ENCODE data around the gene DCTN1.

The DCTN1 gene

DNA sequence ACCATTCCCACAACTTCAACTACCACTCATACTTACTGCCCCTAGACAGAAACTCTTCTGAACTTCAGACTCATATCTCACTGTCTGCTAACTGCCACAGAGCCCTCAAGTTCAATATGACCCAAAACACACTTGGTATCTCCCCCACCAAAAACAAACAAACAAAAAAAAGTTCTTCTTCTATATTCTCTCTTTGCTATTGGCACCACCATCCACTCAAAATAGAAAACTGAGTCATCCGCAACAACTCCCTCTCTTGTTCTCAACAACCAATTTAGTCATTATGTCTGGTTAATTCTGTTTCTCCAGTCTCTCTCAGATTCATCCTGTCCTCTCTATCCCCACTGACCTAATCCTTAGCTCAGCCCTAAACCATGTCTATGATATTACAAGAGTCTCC, 7.2 kb upstream of the DCTN1 start:
- Histone ChIP-seq H3K9ac (ENCODE audit: low read depth, low read length) (no peak overlapping the region), H3K4me1 (ENCODE audit: control insufficient read depth, insufficient read depth, low read length) (peaks cover 9% of the 10 kb centered on the region; the same call in 1 of the 2 replicates), H3K9me3 (ENCODE audit: control insufficient read depth, insufficient read depth, low read length) (no peaks in the 10 kb centered on the region), H3K27ac (ENCODE audit: low read depth, low read length) (no peak overlapping the region), H3K27me3 (ENCODE audit: control insufficient read depth, insufficient read depth, low read length) (no peaks in the 10 kb centered on the region), H3K36me3 (ENCODE audit: control insufficient read depth, insufficient read depth, low read length) (peaks cover 28% of the 10 kb centered on the region), H3K4me3 (ENCODE audit: low read depth, low read length) (no peak overlapping the region)

DNA sequence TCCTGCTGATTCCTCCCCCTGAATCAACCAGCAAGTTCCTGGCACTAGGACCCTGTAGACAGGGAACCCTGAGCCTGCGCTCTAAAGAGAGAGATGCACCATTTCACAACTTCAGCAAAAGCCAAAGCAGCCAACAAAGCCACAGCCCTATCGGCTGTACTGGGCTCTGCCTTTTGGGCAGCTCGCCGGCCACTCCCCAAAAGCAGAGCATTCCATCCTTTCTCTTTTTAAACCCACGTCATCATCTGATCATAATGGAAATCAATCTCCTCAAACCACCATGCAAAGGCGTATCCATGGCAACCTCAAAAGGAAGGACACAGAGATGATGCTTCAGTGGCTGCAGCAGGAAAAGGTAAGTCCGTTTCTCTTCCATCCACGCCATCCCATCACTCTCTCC, 5.3 kb upstream of the DCTN1 start:
- peaks cover 7% of the 10 kb centered on the region for H3K4me1 ChIP-seq (ENCODE audit: control insufficient read depth, insufficient read depth, low read length)
- H3K4me3 ChIP-seq (ENCODE audit: low read depth, low read length): no peak overlapping the region
- H3K36me3 ChIP-seq (ENCODE audit: control insufficient read depth, insufficient read depth, low read length): peaks cover 28% of the 10 kb centered on the region
- no peak overlapping the region for H3K27ac ChIP-seq (ENCODE audit: low read depth, low read length)
- no peak overlapping the region for H3K9ac ChIP-seq (ENCODE audit: low read depth, low read length)
- H3K9me3 ChIP-seq (ENCODE audit: control insufficient read depth, insufficient read depth, low read length): no peaks in the 10 kb centered on the region
- no peaks in the 10 kb centered on the region for H3K27me3 ChIP-seq (ENCODE audit: control insufficient read depth, insufficient read depth, low read length)

DNA sequence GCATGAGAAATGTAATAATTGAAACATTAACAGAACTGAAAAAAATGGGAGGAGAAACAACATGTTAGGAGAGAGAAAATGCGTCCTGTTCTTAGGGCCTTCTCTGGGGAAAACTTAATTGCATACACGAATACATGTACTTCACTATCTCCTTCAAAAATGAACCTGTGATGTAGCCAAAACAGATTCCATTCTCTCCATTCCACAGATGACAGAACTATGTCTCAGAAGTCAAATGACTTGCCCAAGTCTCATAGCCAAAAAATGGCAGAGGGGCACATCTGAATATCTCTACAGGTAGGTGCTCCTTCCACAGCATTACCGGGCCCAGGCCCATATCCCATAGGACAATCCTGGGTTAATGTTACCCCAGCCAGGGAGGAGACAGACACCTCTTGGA, 3.9 kb upstream of the DCTN1 start:
- Histone ChIP-seq H3K9ac (ENCODE audit: low read depth, low read length) (no peak overlapping the region), H3K9me3 (ENCODE audit: control insufficient read depth, insufficient read depth, low read length) (no peaks in the 10 kb centered on the region), H3K4me3 (ENCODE audit: low read depth, low read length) (no peak overlapping the region), H3K27ac (ENCODE audit: low read depth, low read length) (no peak overlapping the region), H3K4me1 (ENCODE audit: control insufficient read depth, insufficient read depth, low read length) (peaks cover 15% of the 10 kb centered on the region), H3K36me3 (ENCODE audit: control insufficient read depth, insufficient read depth, low read length) (peaks cover 28% of the 10 kb centered on the region), H3K27me3 (ENCODE audit: control insufficient read depth, insufficient read depth, low read length) (no peaks in the 10 kb centered on the region)

DNA sequence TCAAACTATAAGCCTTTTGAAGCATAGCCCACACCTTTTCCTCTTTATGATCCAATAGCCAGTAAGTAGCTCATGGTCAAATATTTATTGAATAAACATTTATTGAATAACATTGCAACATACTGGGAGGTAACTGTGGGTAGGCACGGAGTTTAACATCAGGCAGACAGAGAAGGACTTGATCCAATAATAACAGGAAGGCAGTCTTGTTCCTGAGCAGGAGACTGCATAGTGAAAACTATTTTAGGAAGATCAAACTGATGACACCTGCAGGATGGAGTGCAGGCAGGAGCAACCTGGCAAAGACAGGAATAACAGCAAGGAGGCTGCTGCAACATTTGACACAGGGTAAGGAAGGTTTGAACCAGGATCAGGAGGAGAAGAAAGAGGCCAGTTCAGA, 3.1 kb upstream of the DCTN1 start:
- no peaks in the 10 kb centered on the region for H3K27me3 ChIP-seq (ENCODE audit: control insufficient read depth, insufficient read depth, low read length)
- peaks cover 15% of the 10 kb centered on the region for H3K4me1 ChIP-seq (ENCODE audit: control insufficient read depth, insufficient read depth, low read length)
- H3K9ac ChIP-seq (ENCODE audit: low read depth, low read length): no peak overlapping the region
- H3K36me3 ChIP-seq (ENCODE audit: control insufficient read depth, insufficient read depth, low read length): peaks cover 28% of the 10 kb centered on the region
- no peak overlapping the region for H3K27ac ChIP-seq (ENCODE audit: low read depth, low read length)
- H3K9me3 ChIP-seq (ENCODE audit: control insufficient read depth, insufficient read depth, low read length): no peaks in the 10 kb centered on the region
- no peak overlapping the region for H3K4me3 ChIP-seq (ENCODE audit: low read depth, low read length)

DNA sequence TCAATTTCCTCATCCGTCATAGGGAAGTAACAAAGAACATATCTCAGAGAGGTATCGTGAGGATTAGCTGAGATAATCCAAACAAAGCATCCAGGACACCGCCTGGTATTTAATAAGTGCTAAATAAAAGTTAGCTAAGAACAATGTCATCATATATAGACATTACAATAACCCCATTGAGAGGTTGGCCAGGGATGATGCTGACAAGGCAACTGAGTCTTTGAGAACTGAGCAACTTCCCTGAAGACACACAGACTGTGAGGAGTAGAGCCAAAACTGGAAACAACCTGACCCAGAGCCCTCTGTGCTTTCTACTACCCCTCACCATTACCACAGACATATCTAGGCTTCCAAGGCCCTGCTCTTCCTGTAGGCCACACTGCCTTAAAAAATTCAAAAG, 1.6 kb upstream of the DCTN1 start:
- no peak overlapping the region for H3K9ac ChIP-seq (ENCODE audit: low read depth, low read length)
- H3K27me3 ChIP-seq (ENCODE audit: control insufficient read depth, insufficient read depth, low read length): no peaks in the 10 kb centered on the region
- H3K4me1 ChIP-seq (ENCODE audit: control insufficient read depth, insufficient read depth, low read length): peaks cover 15% of the 10 kb centered on the region
- H3K27ac ChIP-seq (ENCODE audit: low read depth, low read length): no peak overlapping the region
- H3K4me3 ChIP-seq (ENCODE audit: low read depth, low read length): no peak overlapping the region
- no peaks in the 10 kb centered on the region for H3K9me3 ChIP-seq (ENCODE audit: control insufficient read depth, insufficient read depth, low read length)
- H3K36me3 ChIP-seq (ENCODE audit: control insufficient read depth, insufficient read depth, low read length): peaks cover 41% of the 10 kb centered on the region

DNA sequence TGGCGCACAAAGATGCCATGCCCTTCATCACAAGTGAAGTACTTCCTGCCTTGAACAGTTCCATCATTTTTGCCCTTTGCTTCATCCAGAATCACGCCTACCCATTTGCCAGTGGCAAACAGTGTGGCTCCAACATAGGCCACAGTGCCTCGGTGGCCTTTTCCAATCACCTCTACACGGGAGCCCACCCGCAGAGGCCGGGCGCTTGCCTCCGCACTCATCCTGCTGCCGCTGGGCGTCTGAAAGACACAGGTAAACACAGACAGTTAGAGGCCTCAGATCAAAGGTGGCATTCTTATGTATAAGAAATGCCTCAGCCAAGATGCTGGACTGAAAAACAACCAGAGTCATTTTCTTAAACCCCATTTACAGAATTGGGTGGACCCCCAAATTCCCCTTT, 2.1 kb downstream of the DCTN1 start:
- Histone ChIP-seq H3K36me3 (ENCODE audit: control insufficient read depth, insufficient read depth, low read length) (peaks cover 24% of the 10 kb centered on the region), H3K4me1 (ENCODE audit: control insufficient read depth, insufficient read depth, low read length) (peaks cover 33% of the 10 kb centered on the region), H3K9ac (ENCODE audit: low read depth, low read length) (no peak overlapping the region), H3K27me3 (ENCODE audit: control insufficient read depth, insufficient read depth, low read length) (no peaks in the 10 kb centered on the region), H3K4me3 (ENCODE audit: low read depth, low read length) (no peak overlapping the region), H3K27ac (ENCODE audit: low read depth, low read length) (no peak overlapping the region), H3K9me3 (ENCODE audit: control insufficient read depth, insufficient read depth, low read length) (no peaks in the 10 kb centered on the region)

DNA sequence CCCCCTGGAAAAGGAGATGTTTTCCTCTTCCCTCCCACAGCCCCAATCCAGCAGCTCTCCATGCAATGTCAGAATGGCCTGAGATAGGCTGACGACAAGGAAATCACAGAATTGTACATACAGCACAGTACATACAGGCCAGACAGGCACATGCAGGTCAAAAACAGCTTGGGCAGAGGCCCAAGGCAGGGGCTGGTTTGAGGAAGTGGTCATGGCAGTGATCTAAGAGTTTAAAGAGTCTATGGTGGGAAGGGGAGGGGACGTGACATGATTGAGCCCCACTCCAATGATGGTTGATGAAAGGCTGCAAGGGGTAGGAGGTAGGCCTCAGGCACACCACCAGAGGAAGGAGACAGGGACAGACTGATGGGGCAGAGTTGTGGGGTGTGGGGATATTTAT, 4.3 kb downstream of the DCTN1 start:
- Histone ChIP-seq H3K9ac (ENCODE audit: low read depth, low read length) (no peak overlapping the region), H3K9me3 (ENCODE audit: control insufficient read depth, insufficient read depth, low read length) (no peaks in the 10 kb centered on the region), H3K4me1 (ENCODE audit: control insufficient read depth, insufficient read depth, low read length) (peaks cover 34% of the 10 kb centered on the region), H3K27ac (ENCODE audit: low read depth, low read length) (no peak overlapping the region), H3K36me3 (ENCODE audit: control insufficient read depth, insufficient read depth, low read length) (peaks cover 33% of the 10 kb centered on the region), H3K27me3 (ENCODE audit: control insufficient read depth, insufficient read depth, low read length) (no peaks in the 10 kb centered on the region), H3K4me3 (ENCODE audit: low read depth, low read length) (no peak overlapping the region)

DNA sequence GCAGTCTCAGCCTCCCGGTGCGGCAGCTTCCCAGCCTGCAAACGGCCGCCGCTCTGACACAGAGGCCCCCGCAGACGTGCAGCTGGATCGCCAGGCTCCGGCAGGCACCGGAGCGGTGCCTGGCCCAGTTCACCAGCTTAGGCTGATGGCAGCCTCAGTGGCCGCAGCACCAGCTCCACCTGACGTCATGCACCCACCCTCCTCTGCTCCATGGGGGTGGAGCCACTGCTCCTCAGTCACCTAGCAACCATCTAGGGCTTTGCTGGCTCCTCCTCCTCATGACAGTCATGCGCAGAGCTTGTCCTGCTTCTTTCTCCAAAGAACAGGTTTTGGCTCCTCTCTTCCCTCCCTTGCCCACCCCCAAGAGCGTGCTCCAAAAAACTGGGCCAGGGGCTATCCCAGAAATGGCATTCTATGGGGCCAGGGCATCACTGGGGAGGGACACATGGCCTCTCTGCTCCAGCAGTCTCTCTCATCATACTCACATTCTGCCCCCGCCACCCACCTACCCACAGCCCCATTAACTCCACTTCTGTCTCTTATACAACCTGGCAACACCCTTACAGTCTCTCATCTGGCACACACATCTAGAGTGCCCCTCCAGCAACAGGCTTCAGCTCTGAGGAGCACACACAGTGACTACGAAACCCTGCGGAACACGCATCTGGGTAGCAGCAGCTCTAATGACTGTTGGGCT, 5.5 kb downstream of the DCTN1 start:
- H3K9me3 ChIP-seq (ENCODE audit: control insufficient read depth, insufficient read depth, low read length): no peaks in the 10 kb centered on the region
- H3K4me3 ChIP-seq (ENCODE audit: low read depth, low read length): peak overlapping the region; percentile 63
- peaks cover 24% of the 10 kb centered on the region for H3K4me1 ChIP-seq (ENCODE audit: control insufficient read depth, insufficient read depth, low read length)
- no peaks in the 10 kb centered on the region for H3K27me3 ChIP-seq (ENCODE audit: control insufficient read depth, insufficient read depth, low read length)
- H3K36me3 ChIP-seq (ENCODE audit: control insufficient read depth, insufficient read depth, low read length): peaks cover 45% of the 10 kb centered on the region
- peak overlapping the region; percentile 13; the same call in 1 of the 2 replicates for H3K9ac ChIP-seq (ENCODE audit: low read depth, low read length)
- H3K27ac ChIP-seq (ENCODE audit: low read depth, low read length): peak overlapping the region; percentile 21

DNA sequence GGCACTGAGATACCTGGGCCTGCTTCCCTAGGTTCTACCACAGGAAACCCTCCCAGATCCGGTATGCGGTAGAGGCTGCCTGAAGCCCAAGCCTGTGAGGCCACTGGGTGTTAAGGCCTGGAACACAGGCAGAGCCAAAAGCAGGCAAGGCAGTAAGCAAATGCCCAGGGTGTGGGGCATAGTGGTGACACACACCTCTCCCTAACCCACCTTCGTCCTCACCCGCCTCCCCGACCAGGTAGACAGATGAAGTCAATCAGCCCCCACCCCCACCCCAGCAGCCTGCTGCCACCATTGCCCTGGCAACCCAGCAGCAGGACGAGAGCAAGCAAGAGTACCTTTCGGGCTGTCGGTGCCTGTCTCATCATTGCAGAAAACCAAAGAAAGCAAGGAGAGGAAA, 6.1 kb downstream of the DCTN1 start:
- peak overlapping the region; percentile 13; the same call in 1 of the 2 replicates for H3K9ac ChIP-seq (ENCODE audit: low read depth, low read length)

DNA sequence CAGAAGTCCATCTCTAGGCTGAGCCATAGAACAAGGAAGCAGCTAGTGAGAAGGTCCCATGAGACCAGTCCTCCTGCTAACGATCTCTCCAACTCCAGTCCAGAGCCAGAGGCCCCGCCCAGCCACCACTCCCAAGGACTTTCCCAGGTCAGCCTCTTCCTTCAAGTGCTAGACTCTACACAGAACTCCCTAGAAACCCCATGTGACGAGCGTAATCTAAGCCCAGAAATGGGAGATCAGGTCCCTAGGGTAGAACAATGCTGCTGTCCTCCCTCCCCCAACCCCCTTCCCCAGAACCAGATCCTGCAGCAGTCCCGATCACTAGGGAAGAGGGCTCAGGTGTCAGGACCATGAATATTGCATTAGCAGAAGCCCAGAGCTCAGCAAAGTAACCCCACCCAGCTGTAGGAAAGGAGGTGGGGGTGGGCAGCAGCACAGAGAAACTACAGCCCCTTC, 6.9 kb downstream of the DCTN1 start:
- Histone ChIP-seq H3K9me3 (ENCODE audit: control insufficient read depth, insufficient read depth, low read length) (no peaks in the 10 kb centered on the region), H3K27ac (ENCODE audit: low read depth, low read length) (no peak overlapping the region), H3K36me3 (ENCODE audit: control insufficient read depth, insufficient read depth, low read length) (peaks cover 59% of the 10 kb centered on the region), H3K4me3 (ENCODE audit: low read depth, low read length) (0 out of 2 replicates have a peak overlapping the region, but pooled peaks have one; percentile 10), H3K4me1 (ENCODE audit: control insufficient read depth, insufficient read depth, low read length) (peaks cover 18% of the 10 kb centered on the region), H3K9ac (ENCODE audit: low read depth, low read length) (no peak overlapping the region), H3K27me3 (ENCODE audit: control insufficient read depth, insufficient read depth, low read length) (no peaks in the 10 kb centered on the region)

More for the DNA sequence above, 6.1 kb downstream of the DCTN1 start:
- Histone ChIP-seq H3K4me3 (ENCODE audit: low read depth, low read length) (peak overlapping the region; percentile 63), H3K4me1 (ENCODE audit: control insufficient read depth, insufficient read depth, low read length) (peaks cover 18% of the 10 kb centered on the region), H3K36me3 (ENCODE audit: control insufficient read depth, insufficient read depth, low read length) (peaks cover 51% of the 10 kb centered on the region), H3K27me3 (ENCODE audit: control insufficient read depth, insufficient read depth, low read length) (no peaks in the 10 kb centered on the region), H3K27ac (ENCODE audit: low read depth, low read length) (peak overlapping the region; percentile 3), H3K9me3 (ENCODE audit: control insufficient read depth, insufficient read depth, low read length) (no peaks in the 10 kb centered on the region)

DNA sequence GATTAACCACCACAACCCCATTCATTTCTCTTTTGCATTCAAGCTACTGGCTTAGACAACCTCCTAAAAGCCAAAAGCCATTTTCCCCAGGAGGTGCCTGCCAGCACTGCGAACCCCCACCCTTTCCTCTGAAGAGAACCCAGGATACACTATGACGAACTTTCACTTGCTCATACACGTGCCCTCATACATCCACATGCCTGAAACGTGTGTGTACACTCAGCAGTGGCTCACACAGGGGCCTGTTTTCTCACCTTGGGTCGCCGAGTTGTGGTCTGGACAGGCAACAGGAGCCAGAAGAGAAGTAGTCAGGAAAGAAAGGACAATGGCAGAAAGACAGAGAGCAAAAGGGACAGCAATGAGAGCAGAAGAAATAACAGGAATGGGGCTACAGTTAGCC, 7.4 kb downstream of the DCTN1 start:
- H3K9ac ChIP-seq (ENCODE audit: low read depth, low read length): no peak overlapping the region
- peaks cover 61% of the 10 kb centered on the region for H3K36me3 ChIP-seq (ENCODE audit: control insufficient read depth, insufficient read depth, low read length)
- H3K9me3 ChIP-seq (ENCODE audit: control insufficient read depth, insufficient read depth, low read length): no peaks in the 10 kb centered on the region
- H3K4me3 ChIP-seq (ENCODE audit: low read depth, low read length): no peak overlapping the region
- peaks cover 18% of the 10 kb centered on the region for H3K4me1 ChIP-seq (ENCODE audit: control insufficient read depth, insufficient read depth, low read length)
- H3K27ac ChIP-seq (ENCODE audit: low read depth, low read length): no peak overlapping the region
- H3K27me3 ChIP-seq (ENCODE audit: control insufficient read depth, insufficient read depth, low read length): no peaks in the 10 kb centered on the region
